Stimulated activated CD4-positive, alpha-beta T cell treated with anti-CD3 and anti-CD28 coated beads, Interleukin-12 subunit alpha, Interleukin-12 subunit beta, amount 100 ng/mL, for 4 hours (primary cell): ENCODE results near the gene DSG4.

Experiments used
- DNase-seq: peaks from one replicate; pipeline ENCODE4 v3.0.0-alpha.2; 2020

DSG4 gene

GRCh38 chr18:31410716-31411483, 34.3 kb downstream of the DSG4 start:
- DNase-seq: no peak

GRCh38 chr18:31413137-31413536, 36.6 kb downstream of the DSG4 start:
- no peak for DNase-seq

GRCh38 chr18:31417850-31418249, 41.3 kb downstream of the DSG4 start:
- no peak for DNase-seq

- no peak for DNase-seq
Observed at GRCh38 chr18:31419457-31419932, 42.9 kb downstream of the DSG4 start.

- DNase-seq: no peak
Observed at GRCh38 chr18:31420032-31420431, 43.5 kb downstream of the DSG4 start.

- no peak for DNase-seq
Observed at GRCh38 chr18:31420524-31420923, 43.9 kb downstream of the DSG4 start.

- no peak for DNase-seq
Observed at GRCh38 chr18:31424383-31424988, 47.9 kb downstream of the DSG4 start.

- DNase-seq: no peak
Observed at GRCh38 chr18:31426021-31426420, 49.4 kb downstream of the DSG4 start.

- no peak for DNase-seq
Observed at GRCh38 chr18:31426871-31427406, 50.4 kb downstream of the DSG4 start.

- no peak for DNase-seq
Observed at GRCh38 chr18:31428211-31428610, 51.6 kb downstream of the DSG4 start.

- no peak for DNase-seq
Observed at GRCh38 chr18:31429623-31430022, 53.0 kb downstream of the DSG4 start.

GRCh38 chr18:31430072-31430471, 53.5 kb downstream of the DSG4 start:
- DNase-seq: no peak

GRCh38 chr18:31430554-31430953, 54.0 kb downstream of the DSG4 start:
- DNase-seq: no peak

- no peak for DNase-seq
Observed at GRCh38 chr18:31432316-31432715, 55.7 kb downstream of the DSG4 start.

- no peak for DNase-seq
Observed at GRCh38 chr18:31436825-31437224, 60.2 kb downstream of the DSG4 start.

GRCh38 chr18:31438402-31438801, 61.8 kb downstream of the DSG4 start:
- DNase-seq: no peak

GRCh38 chr18:31439807-31440325, 63.3 kb downstream of the DSG4 start:
- DNase-seq: no peak

- no peak for DNase-seq
Observed at GRCh38 chr18:31440787-31441186, 64.2 kb downstream of the DSG4 start.

GRCh38 chr18:31441493-31441892, 64.9 kb downstream of the DSG4 start:
- no peak for DNase-seq

- no peak for DNase-seq
Observed at GRCh38 chr18:31444142-31444541, 67.6 kb downstream of the DSG4 start.

- DNase-seq: no peak
Observed at GRCh38 chr18:31445908-31446307, 69.3 kb downstream of the DSG4 start.

GRCh38 chr18:31446854-31447253, 70.3 kb downstream of the DSG4 start:
- no peak for DNase-seq

- DNase-seq: no peak
Observed at GRCh38 chr18:31447530-31448191, 71.1 kb downstream of the DSG4 start, which contains the start of gene DSG3. TSS of gene DSG3 (plus strand) at chr18:31447741. CDS start at chr18:31447878, 137 bp downstream.
